Measurements from ENCODE around the gene SEC24C.
A peak's percentile ranks its signal among the peaks of the same experiment; 100 is the strongest.

SEC24C gene

DNA sequence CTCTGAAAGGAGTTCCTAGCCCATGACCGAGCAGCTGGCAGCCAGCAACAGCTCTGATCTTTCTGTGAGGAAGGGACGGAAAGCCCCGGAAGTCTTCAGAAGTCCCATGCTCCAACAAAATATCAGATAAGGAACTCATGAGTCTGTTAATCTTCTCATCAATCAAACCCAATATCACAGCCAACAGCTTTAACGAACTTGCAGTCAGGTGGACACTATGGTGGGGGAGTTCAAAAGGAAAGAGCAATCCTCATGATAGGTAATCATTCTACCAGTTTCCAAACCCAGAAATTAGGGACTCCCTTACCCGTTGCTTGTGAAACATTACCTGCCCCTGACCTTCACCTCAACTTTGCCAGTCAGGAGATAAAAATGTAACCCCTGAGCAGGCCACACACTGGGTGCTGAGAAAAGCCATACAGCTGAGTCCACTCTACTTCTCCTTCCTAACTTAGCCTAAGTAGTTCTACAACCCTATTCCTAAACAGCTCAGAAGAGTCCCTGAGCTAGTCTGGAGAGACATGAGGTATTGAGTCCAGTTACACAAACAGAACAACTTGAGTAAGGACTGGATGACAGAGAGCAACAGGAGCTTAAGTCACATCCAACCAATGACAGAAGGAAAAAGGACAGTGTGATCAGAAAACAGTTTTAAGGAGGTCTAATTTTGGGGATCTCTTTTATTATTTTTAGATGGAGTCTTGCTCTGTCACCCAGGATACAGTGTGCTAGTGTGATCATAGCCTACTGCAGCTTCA is 65.1 kb downstream of the SEC24C start:
- no peak for DNase-seq (ENCODE audit: low read depth in 1 of 2, low spot score in 1 of 2)

DNA sequence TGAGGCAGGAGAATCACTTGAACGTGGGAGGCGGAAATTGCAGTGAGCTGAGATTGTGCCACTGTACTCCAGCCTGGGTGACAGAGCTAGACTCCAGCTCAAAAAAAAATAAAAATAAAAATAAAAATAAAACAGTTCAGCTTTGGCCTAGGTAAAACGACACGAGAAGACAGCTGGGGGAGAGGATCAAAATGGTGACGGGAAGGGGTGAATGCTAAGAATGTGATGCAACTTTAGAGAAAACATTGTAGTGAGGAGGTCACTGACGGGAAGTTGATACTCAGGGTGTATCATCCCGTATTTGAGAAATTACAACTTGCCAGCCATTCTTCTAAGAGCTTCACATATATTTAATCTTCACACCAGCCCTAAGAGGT is 66.2 kb downstream of the SEC24C start:
- DNase-seq (ENCODE audit: low read depth in 1 of 2, low spot score in 1 of 2) = no peak

DNA sequence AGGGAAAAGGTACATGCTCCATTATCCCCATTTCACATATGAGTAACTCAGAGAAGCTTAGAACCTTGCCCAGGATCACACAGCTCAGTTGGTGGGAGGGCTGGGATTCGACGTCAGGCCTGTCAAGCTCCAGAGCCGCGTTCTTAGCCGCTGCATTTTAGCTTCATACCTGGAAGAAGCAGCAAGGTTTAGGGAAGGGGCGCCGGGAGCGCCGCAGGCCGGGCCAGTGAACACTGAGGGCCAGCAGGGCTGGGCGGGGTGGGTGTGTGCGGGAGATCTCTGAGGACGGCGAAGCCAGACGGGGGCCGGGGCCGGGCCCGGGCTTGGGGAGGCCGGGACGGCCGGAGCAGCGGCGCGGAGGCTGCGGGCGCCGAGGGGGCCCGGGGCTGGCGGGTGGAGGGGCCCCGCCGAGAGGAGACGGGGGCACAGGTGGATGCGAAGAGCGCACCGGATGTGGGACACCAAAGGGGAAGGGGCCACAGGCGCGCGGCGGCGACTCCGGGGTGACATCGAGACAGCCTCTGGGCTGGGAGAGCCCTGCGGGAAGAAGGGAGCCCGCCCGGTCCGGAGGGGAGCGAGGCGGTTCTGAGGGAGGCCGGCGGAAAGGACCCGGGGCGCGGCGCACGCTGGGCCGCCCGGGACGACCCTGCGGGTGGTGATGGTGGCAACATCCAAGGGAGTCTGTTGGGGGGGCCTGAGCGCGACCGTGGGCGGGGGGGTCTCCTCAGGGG is 66.7 kb downstream of the SEC24C start:
- peak in 1 of 2 donors; percentile 25 for DNase-seq (ENCODE audit: low read depth in 1 of 2, low spot score in 1 of 2)

DNA sequence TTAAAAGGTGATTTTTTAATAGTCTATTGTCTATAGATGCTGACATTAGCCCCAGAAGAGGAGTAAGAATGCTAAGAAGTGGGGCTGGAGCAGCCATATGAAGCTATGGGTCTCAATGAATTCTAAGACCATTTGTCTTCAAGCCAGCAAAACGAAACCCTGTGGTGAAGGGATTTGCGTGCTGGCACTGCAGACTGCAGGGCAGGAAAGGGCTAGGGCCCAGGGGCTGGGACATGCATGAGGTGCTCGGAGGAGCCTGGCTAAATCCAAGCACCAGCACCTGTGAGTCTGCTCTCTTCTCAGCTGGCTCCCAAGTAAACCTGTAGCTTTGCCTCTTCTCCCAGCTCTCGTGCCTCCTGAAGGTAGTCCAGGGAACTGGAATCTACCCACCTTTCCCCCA is 68.5 kb downstream of the SEC24C start:
- DNase-seq (ENCODE audit: low read depth in 1 of 2, low spot score in 1 of 2) = no peak

DNA sequence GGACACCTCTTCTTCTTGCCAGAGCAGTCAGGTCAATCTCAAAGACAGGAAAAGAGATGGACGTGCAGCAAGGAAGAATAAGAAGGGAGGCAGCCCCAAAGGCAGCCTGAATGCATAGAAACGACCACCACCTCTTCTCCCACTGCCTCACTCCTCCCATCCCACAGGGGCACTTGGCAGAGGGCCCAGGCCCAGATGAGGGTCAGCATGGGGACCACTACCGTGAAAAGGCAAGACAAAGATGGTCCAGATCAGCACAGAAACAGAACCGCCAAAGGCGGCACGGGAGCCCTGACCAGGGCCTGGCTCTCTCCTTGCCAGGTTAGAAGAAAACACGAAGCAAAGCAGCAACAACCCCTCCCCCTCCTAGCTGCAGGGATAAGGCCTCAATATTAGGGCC is 69.2 kb downstream of the SEC24C start:
- no peak for DNase-seq (ENCODE audit: low read depth in 1 of 2, low spot score in 1 of 2)

- DNase-seq (ENCODE audit: low read depth in 1 of 2, low spot score in 1 of 2) = no peak
Observed at GRCh38 chr10:73814276-73814895, 70.2 kb downstream of the SEC24C start.

GRCh38 chr10:73814896-73815718 is 70.9 kb downstream of the SEC24C start:
- no peak for DNase-seq (ENCODE audit: low read depth in 1 of 2, low spot score in 1 of 2)

GRCh38 chr10:73815719-73816030 is 71.5 kb downstream of the SEC24C start:
- no peak for DNase-seq (ENCODE audit: low read depth in 1 of 2, low spot score in 1 of 2)

- DNase-seq (ENCODE audit: low read depth in 1 of 2, low spot score in 1 of 2) = no peak
Observed at GRCh38 chr10:73816917-73817729, 73.0 kb downstream of the SEC24C start.

- DNase-seq (ENCODE audit: low read depth in 1 of 2, low spot score in 1 of 2) = no peak
Observed at GRCh38 chr10:73817826-73818225, 73.7 kb downstream of the SEC24C start.

DNA sequence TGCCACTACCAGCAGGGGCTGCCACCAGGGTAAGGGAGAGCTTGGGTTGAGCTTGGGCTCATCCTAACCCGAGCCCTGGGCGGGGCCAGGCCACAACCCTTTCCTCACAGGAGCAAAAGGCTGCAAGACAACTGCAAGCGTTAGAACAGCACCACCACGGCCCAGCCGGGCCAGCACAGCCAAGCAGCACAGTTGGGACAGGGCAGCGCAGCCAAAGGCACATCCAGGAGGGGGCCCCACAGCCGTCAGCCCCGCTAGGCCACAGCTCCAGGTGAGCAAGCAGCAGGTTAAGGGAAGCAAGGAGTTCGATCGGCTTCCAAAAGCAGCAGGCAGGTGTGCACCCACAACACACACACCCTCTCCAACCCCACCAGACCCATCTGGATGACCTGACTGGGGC is 74.2 kb downstream of the SEC24C start:
- no peak for DNase-seq (ENCODE audit: low read depth in 1 of 2, low spot score in 1 of 2)

GRCh38 chr10:73819081-73819480 is 74.9 kb downstream of the SEC24C start:
- DNase-seq (ENCODE audit: low read depth in 1 of 2, low spot score in 1 of 2) = no peak

DNA sequence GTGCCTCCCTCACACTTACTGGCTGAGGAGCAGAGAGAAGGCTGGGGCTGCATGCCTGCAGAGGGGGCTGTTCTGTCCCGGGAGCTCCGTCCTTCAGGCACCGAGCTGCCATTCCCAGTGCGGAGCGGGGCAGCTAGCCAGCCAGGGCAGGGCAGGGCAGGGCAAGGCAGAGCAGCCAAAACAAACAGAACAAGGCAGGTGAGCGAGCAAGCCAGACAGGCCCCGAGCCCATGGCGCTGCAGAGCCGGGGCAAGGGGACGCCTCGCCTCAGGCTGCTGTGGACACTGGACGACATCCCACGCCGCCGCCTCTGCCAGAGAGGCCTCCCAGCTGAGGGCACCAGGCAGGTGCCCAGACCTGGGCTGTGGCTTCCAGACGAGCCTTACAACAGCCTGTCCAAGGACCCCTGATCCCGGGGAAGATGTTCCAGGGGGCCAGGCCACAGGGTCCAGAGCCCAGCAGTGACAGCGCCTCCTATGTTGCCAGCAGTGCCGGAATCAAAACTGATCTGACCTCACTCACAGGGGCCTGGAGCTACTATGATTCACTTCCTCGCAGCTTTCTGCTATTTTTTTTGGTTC is 75.4 kb downstream of the SEC24C start:
- no peak for DNase-seq (ENCODE audit: low read depth in 1 of 2, low spot score in 1 of 2)
